Activated T-cell treated with anti-CD3 and anti-CD28 coated beads, Interleukin-2, amount 50 U/mL, for 24 hours (primary cell): ENCODE measurements around the gene HAAO.
"Not testable (repeated sequence)": the region's sequence is repeated elsewhere in the genome, so short reads cannot be mapped to it uniquely, and the experiment has no call there.

ENCODE experiments used
- DNase-seq: peaks from one replicate; pipeline ENCODE4 v3.0.0-alpha.2; 2020
- H3K27ac Mint-ChIP-seq: 2 replicates; pipeline ENCODE4 v1.8.0; 2020; ENCODE audit warnings: mild to moderate bottlenecking, mixed read lengths
- H3K27me3 Mint-ChIP-seq: 2 replicates; pipeline ENCODE4 v1.8.0; 2020; ENCODE audit warnings: mixed read lengths
- H3K36me3 Mint-ChIP-seq: 2 replicates; pipeline ENCODE4 v1.8.0; 2020; ENCODE audit warnings: low read depth, mixed read lengths
- H3K4me1 Mint-ChIP-seq: 2 replicates; pipeline ENCODE4 v1.8.0; 2020; ENCODE audit warnings: low read depth, mixed read lengths
- H3K4me3 Mint-ChIP-seq: 2 replicates; pipeline ENCODE4 v1.8.0; 2020; ENCODE audit warnings: mild to moderate bottlenecking, moderate library complexity, mixed read lengths
- H3K9me3 Mint-ChIP-seq: 2 replicates; pipeline ENCODE4 v1.8.0; 2020; ENCODE audit warnings: mixed read lengths

HAAO gene

GRCh38 chr2:42792583-42793333 lies at the start of gene HAAO:
Gene HAAO, minus strand, starts transcription at chr2:42792583. Its CDS starts 47 bp downstream, at chr2:42792536.
- peaks cover 53% of the 10 kb centered on the region for H3K27me3 Mint-ChIP-seq
- DNase-seq = peak; percentile 58
- peaks cover 57% of the 10 kb centered on the region for H3K4me1 Mint-ChIP-seq
- no peaks in the 10 kb centered on the region for H3K9me3 Mint-ChIP-seq
- no peaks in the 10 kb centered on the region for H3K36me3 Mint-ChIP-seq
- peak within 1 kb of the TSS; percentile 73 for H3K27ac Mint-ChIP-seq
- H3K4me3 Mint-ChIP-seq = peak within 1 kb of the TSS; percentile 74

- Mint-ChIP-seq H3K36me3 (no peaks in the 10 kb centered on the region), H3K4me1 (no peaks in the 10 kb centered on the region), H3K9me3 (no peaks in the 10 kb centered on the region), H3K4me3 (no peak overlapping the region), H3K27me3 (no peaks in the 10 kb centered on the region), H3K27ac (no peak overlapping the region)
- no peak for DNase-seq
Measured at GRCh38 chr2:42841344-42841743, 49.0 kb upstream of the HAAO start.

- Mint-ChIP-seq H3K27me3 (no peaks in the 10 kb centered on the region), H3K27ac (no peak overlapping the region), H3K4me3 (no peak overlapping the region), H3K9me3 (no peaks in the 10 kb centered on the region), H3K4me1 (no peaks in the 10 kb centered on the region), H3K36me3 (no peaks in the 10 kb centered on the region)
- no peak for DNase-seq
Measured at GRCh38 chr2:42840760-42841159, 48.4 kb upstream of the HAAO start.

GRCh38 chr2:42839809-42840501 lies 47.6 kb upstream of the HAAO start:
- no peaks in the 10 kb centered on the region for H3K9me3 Mint-ChIP-seq

GRCh38 chr2:42838133-42838532 lies 45.8 kb upstream of the HAAO start:
- Mint-ChIP-seq H3K4me3 (no peak overlapping the region), H3K4me1 (no peaks in the 10 kb centered on the region), H3K36me3 (no peaks in the 10 kb centered on the region), H3K9me3 (no peaks in the 10 kb centered on the region), H3K27ac (no peak overlapping the region), H3K27me3 (no peaks in the 10 kb centered on the region)
- DNase-seq = no peak

More at GRCh38 chr2:42839809-42840501, 47.6 kb upstream of the HAAO start:
- Mint-ChIP-seq H3K27ac (no peak overlapping the region), H3K4me1 (no peaks in the 10 kb centered on the region), H3K27me3 (no peaks in the 10 kb centered on the region), H3K4me3 (no peak overlapping the region), H3K36me3 (no peaks in the 10 kb centered on the region)
- DNase-seq = no peak

- no peak overlapping the region for H3K27ac Mint-ChIP-seq
- H3K36me3 Mint-ChIP-seq = no peaks in the 10 kb centered on the region
- no peak overlapping the region for H3K4me3 Mint-ChIP-seq
- no peaks in the 10 kb centered on the region for H3K9me3 Mint-ChIP-seq
- H3K27me3 Mint-ChIP-seq = no peaks in the 10 kb centered on the region
- H3K4me1 Mint-ChIP-seq = no peaks in the 10 kb centered on the region
- DNase-seq = no peak
Measured at GRCh38 chr2:42835577-42836371, 43.4 kb upstream of the HAAO start.

GRCh38 chr2:42834161-42834560 lies 41.8 kb upstream of the HAAO start:
- H3K27ac Mint-ChIP-seq = no peak overlapping the region
- no peaks in the 10 kb centered on the region for H3K36me3 Mint-ChIP-seq
- no peak overlapping the region for H3K4me3 Mint-ChIP-seq
- no peaks in the 10 kb centered on the region for H3K27me3 Mint-ChIP-seq
- no peaks in the 10 kb centered on the region for H3K9me3 Mint-ChIP-seq
- no peak for DNase-seq
- H3K4me1 Mint-ChIP-seq = no peaks in the 10 kb centered on the region

- no peaks in the 10 kb centered on the region for H3K9me3 Mint-ChIP-seq
- peaks cover 18% of the 10 kb centered on the region for H3K4me1 Mint-ChIP-seq
- no peak for DNase-seq
- peaks cover 4% of the 10 kb centered on the region for H3K27me3 Mint-ChIP-seq
- H3K27ac Mint-ChIP-seq = no peak overlapping the region
- H3K36me3 Mint-ChIP-seq = no peaks in the 10 kb centered on the region
- H3K4me3 Mint-ChIP-seq = no peak overlapping the region
Measured at GRCh38 chr2:42832289-42832634, 39.9 kb upstream of the HAAO start.

- H3K27ac Mint-ChIP-seq = not testable (repeated sequence)
Measured at GRCh38 chr2:42831575-42832288, 39.3 kb upstream of the HAAO start.

GRCh38 chr2:42830922-42831574 lies 38.7 kb upstream of the HAAO start:
- Mint-ChIP-seq H3K27me3 (peaks cover 7% of the 10 kb centered on the region), H3K27ac (no peak overlapping the region), H3K4me3 (no peak overlapping the region), H3K9me3 (no peaks in the 10 kb centered on the region), H3K36me3 (no peaks in the 10 kb centered on the region), H3K4me1 (peaks cover 18% of the 10 kb centered on the region)
- no peak for DNase-seq

More at GRCh38 chr2:42831575-42832288, 39.3 kb upstream of the HAAO start:
- H3K27me3 Mint-ChIP-seq, H3K9me3 Mint-ChIP-seq, H3K36me3 Mint-ChIP-seq, DNase-seq, H3K4me3 Mint-ChIP-seq: not testable (repeated sequence)
- H3K4me1 Mint-ChIP-seq = peaks cover 18% of the 10 kb centered on the region

- H3K4me3 Mint-ChIP-seq = no peak overlapping the region
- no peaks in the 10 kb centered on the region for H3K36me3 Mint-ChIP-seq
- H3K4me1 Mint-ChIP-seq = peaks cover 18% of the 10 kb centered on the region
- no peaks in the 10 kb centered on the region for H3K9me3 Mint-ChIP-seq
- H3K27ac Mint-ChIP-seq = no peak overlapping the region
- no peak for DNase-seq
- peaks cover 7% of the 10 kb centered on the region for H3K27me3 Mint-ChIP-seq
Measured at GRCh38 chr2:42829671-42830440, 37.5 kb upstream of the HAAO start.

- no peaks in the 10 kb centered on the region for H3K9me3 Mint-ChIP-seq
- no peak overlapping the region for H3K27ac Mint-ChIP-seq
- H3K27me3 Mint-ChIP-seq = peaks cover 7% of the 10 kb centered on the region
- peak; percentile 79 for DNase-seq
- H3K4me3 Mint-ChIP-seq = no peak overlapping the region
- H3K4me1 Mint-ChIP-seq = peaks cover 18% of the 10 kb centered on the region
- no peaks in the 10 kb centered on the region for H3K36me3 Mint-ChIP-seq
Measured at GRCh38 chr2:42828487-42829425, 36.4 kb upstream of the HAAO start.
